ENCODE data around the gene NIPBL. TPM values are rescaled to one million over a fixed set of nuclear protein-coding genes. Genes with fewer than 3 reads are reported as not detected.

Gene NIPBL
- total and polyA plus RNA-seq, 2 of the 8 experiments (the other 6 are each of a cell fraction or from before 2014, with no cell fraction given), result 21.1 to 53.5 TPM

DNA sequence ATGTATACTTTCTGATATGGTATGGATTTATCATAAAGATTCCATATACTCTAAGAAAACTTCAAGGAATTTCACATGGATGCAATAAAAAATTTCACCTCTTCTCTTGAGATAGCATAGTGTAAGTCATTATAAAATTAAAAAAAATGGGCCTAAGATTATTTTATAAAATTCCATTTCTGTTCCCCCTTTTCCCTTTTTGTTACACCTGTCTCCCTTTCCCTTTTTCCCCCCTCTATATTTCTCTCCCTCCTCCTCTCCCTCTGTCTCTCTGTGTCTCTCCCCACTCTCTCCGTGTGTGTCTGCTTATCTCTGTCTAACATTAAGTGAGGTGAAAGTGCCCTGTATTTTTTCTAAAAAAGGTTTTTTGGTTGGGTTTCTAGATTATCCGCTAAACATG is 180.2 kb downstream of the NIPBL start:
- H2BK120ac ChIP-seq (replicated peaks; ENCODE audit: low read depth, low read length), result no peak overlapping the region
- no peak overlapping the region for H3K9ac ChIP-seq (replicated peaks in 1 of 4; ENCODE audit: extremely low read depth in 1 of 4, low read depth in 3 of 4, low read length in 3 of 4)
- H2AK5ac ChIP-seq (ENCODE audit: low read depth, low read length), result no peak overlapping the region
- no peak overlapping the region for H2BK12ac ChIP-seq (ENCODE audit: low read depth, low read length)
- no peak overlapping the region for H3K4ac ChIP-seq (replicated peaks; ENCODE audit: insufficient read length, low read depth, low read length)
- no peak overlapping the region for H4K91ac ChIP-seq (replicated peaks; ENCODE audit: insufficient read length, low read length)
- H4K8ac ChIP-seq (ENCODE audit: extremely low read depth, insufficient read depth, low read length), result no peak overlapping the region
- FAIRE-seq (no peak), DNase-seq (ENCODE audit: low read depth in 1 of 2, low spot score in 2 of 2) (no peak)
- no peak overlapping the region for H3K27ac ChIP-seq (ENCODE audit: low read depth, low read length)
- H3K56ac ChIP-seq (replicated peaks; ENCODE audit: insufficient read length, low read depth, low read length), result no peak overlapping the region
- H2BK15ac ChIP-seq (ENCODE audit: low read length), result no peak overlapping the region
- H3K4me3 ChIP-seq (ENCODE audit: extremely low read depth in 1 of 4, insufficient read depth in 2 of 4, low read depth in 3 of 4, low read length in 4 of 4), result no peak overlapping the region
- H3K9me3 ChIP-seq (ENCODE audit: insufficient read depth in 2 of 2, low read depth in 1 of 2, low read length in 1 of 2), result no peaks in the 10 kb centered on the region
- no peak overlapping the region for H2BK5ac ChIP-seq (ENCODE audit: low read depth, low read length)
- 86% methylated on average over 2 of the region's 2 CpGs; no CpG with 5 or more reads in 1 of the 2 experiments for WGBS, 2 experiments (ENCODE audit: extremely low coverage in 1 of 2, insufficient coverage in 1 of 2, insufficient read length in 1 of 2, insufficient replicate concordance in 2 of 2, low coverage in 1 of 2, low lambda C conversion rate in 2 of 2, missing lambda C conversion rate in 1 of 2)
- no peak overlapping the region for H2AFZ ChIP-seq (ENCODE audit: low read length)
- H3K4me2 ChIP-seq (ENCODE audit: insufficient read depth in 1 of 2, low read depth in 2 of 2, low read length in 2 of 2), result no peak overlapping the region
- no peaks in the 10 kb centered on the region for H3K27me3 ChIP-seq (replicated peaks in 1 of 4; ENCODE audit: control insufficient read depth in 3 of 4, extremely low read depth in 1 of 4, insufficient read depth in 3 of 4, low read length in 3 of 4)
- CTCF ChIA-PET (ENCODE audit: partially characterized antibody), result no interaction called here
- no peaks in the 10 kb centered on the region for H3K79me1 ChIP-seq (ENCODE audit: low read depth, low read length)
- no peaks in the 10 kb centered on the region for H4K20me1 ChIP-seq (replicated peaks in 1 of 2; ENCODE audit: control insufficient read depth in 1 of 2, insufficient read depth in 2 of 2, low read length in 2 of 2)
- H3K79me2 ChIP-seq (ENCODE audit: control insufficient read depth in 1 of 2, insufficient read depth in 2 of 2, low read length in 2 of 2), result no peaks in the 10 kb centered on the region
- H2BK20ac ChIP-seq (ENCODE audit: low read length), result no peak overlapping the region
- H3K18ac ChIP-seq (ENCODE audit: extremely low read depth, low read length), result no peak overlapping the region
- no peaks in the 10 kb centered on the region for H3K23me2 ChIP-seq (ENCODE audit: low read depth, low read length)
- TF ChIP-seq NANOG (IDR thresholded peaks at IDR 0.05; ENCODE audit: insufficient read depth, low read depth, low read length, poor library complexity, severe bottlenecking) (no peak), SIX5 (IDR thresholded peaks at IDR 0.05; ENCODE audit: low read depth, low read length) (no peak), SIN3A (conservative IDR thresholded peaks at IDR 0.05 in 1 of 2, IDR thresholded peaks at IDR 0.05 in 1 of 2; ENCODE audit: low read depth in 1 of 2, low read length in 2 of 2) (no peak), RBBP5 (IDR thresholded peaks at IDR 0.05; ENCODE audit: borderline replicate concordance, low read depth, low read length) (no peak), KDM4A (IDR thresholded peaks at IDR 0.05; ENCODE audit: low read depth, low read length, severe bottlenecking) (no peak), PHF8 (conservative IDR thresholded peaks at IDR 0.05; ENCODE audit: low read depth, low read length) (no peak)
- TF ChIP-seq, protein P1, sequence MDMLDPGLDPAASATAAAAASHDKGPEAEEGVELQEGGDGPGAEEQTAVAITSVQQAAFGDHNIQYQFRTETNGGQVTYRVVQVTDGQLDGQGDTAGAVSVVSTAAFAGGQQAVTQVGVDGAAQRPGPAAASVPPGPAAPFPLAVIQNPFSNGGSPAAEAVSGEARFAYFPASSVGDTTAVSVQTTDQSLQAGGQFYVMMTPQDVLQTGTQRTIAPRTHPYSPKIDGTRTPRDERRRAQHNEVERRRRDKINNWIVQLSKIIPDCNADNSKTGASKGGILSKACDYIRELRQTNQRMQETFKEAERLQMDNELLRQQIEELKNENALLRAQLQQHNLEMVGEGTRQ (IDR thresholded peaks at IDR 0.05; ENCODE audit: low read length), result no peak
- no peak overlapping the region for H3K23ac ChIP-seq (ENCODE audit: insufficient read length)
- peaks cover 0 to 46% (median 5%) of the 10 kb centered on the region in 4 experiments; a peak in 2 of 8 replicates for H3K36me3 ChIP-seq (ENCODE audit: control insufficient read depth in 2 of 4, insufficient read depth in 4 of 4, low read length in 3 of 4)
- H4K5ac ChIP-seq (ENCODE audit: insufficient read length, low read depth, low read length), result no peak overlapping the region
- H3K14ac ChIP-seq (ENCODE audit: insufficient read length), result no peak overlapping the region
- POLR2A ChIA-PET (ENCODE audit: partially characterized antibody), result no interaction called here
- no peaks in the 10 kb centered on the region for H3K4me1 ChIP-seq (replicated peaks in 1 of 4; ENCODE audit: control insufficient read depth in 3 of 4, insufficient read depth in 4 of 4, low read length in 3 of 4)

Data from H1 (cell line).